ENCODE data around the gene MYH16. TPM values are rescaled to one million over a fixed set of nuclear protein-coding genes. Genes with fewer than 3 reads are reported as not detected.
"Not testable (repeated sequence)": the region's sequence is repeated elsewhere in the genome, so short reads cannot be mapped to it uniquely, and the experiment has no call there.

MYH16 gene
- total and polyA plus RNA-seq, 10 of the 15 experiments (the other 5 are each of a cell fraction or from before 2014, with no cell fraction given), result 0.03 to 0.33 (median 0.04) TPM; not detected in 3

DNA sequence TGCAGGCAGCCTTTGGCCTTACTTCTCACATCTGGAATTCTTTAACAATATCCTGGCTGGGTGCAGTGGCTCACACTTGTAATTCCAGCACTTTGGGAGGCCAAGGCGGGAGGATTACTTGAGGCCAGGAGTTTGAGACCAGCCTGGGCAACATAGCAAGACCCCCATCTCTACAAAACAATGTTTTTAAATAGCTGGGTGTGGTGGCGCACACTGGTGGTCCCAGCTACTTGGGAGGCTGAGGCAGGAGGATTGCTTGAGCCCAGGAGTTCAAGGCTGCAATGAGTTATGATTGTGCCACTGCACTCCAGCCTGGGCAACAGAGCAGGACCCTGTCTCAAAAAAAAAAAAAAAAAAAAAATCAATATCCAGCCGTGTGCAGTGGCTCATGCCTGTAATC, 17.5 kb downstream of the MYH16 start:
- CTCF ChIA-PET; H3K4me2 ChIP-seq (ENCODE audit: control insufficient read depth, insufficient read depth); FAIRE-seq; intact Hi-C loops (cut with micrococcal nuclease; ENCODE audit: unreplicated experiment); H2AFZ ChIP-seq (ENCODE audit: control insufficient read depth, low read depth, low read length); BruUV-seq (replicated peaks); H3K9ac ChIP-seq (ENCODE audit: control insufficient read depth, insufficient read depth, low read length); H3K4me1 ChIP-seq (ENCODE audit: control insufficient read depth, insufficient read depth, low read length); H3K27me3 ChIP-seq (replicated peaks in 1 of 2; ENCODE audit: control insufficient read depth in 2 of 2, insufficient read depth in 2 of 2, low read length in 1 of 2); in situ Hi-C loops (cut with MboI); H4K20me1 ChIP-seq (ENCODE audit: control insufficient read depth, insufficient read depth); H3K36me3 ChIP-seq (ENCODE audit: control insufficient read depth in 2 of 2, insufficient read depth in 2 of 2, low read length in 1 of 2); RAD21 ChIA-PET (ENCODE audit: unreplicated experiment); H3K79me2 ChIP-seq (ENCODE audit: control insufficient read depth, insufficient read depth, low read length); DNase-seq (ENCODE audit: low read depth, low spot score); H3K4me3 ChIP-seq; ATAC-seq; H3K27ac ChIP-seq (ENCODE audit: control insufficient read depth, insufficient read depth); H3K9me3 ChIP-seq (replicated peaks; ENCODE audit: control insufficient read depth, insufficient read depth, low read length): not testable (repeated sequence)
- POLR2A ChIA-PET, result interaction anchor here (0.7 kb wide), 1 partner anchor 899 kb away, joined by 5 read pairs; no protein-coding TSS in a partner anchor
- SMC1A ChIA-PET (ENCODE audit: uncharacterized antibody, unreplicated experiment), result interaction anchor here (0.6 kb wide), 1 partner anchor 341 kb away, joined by 3 read pairs; no protein-coding TSS in a partner anchor
- WGBS (ENCODE audit: insufficient coverage, insufficient replicate concordance, low lambda C conversion rate, missing lambda C conversion rate), result 53% methylated on average over 3 of the region's 3 CpGs

DNA sequence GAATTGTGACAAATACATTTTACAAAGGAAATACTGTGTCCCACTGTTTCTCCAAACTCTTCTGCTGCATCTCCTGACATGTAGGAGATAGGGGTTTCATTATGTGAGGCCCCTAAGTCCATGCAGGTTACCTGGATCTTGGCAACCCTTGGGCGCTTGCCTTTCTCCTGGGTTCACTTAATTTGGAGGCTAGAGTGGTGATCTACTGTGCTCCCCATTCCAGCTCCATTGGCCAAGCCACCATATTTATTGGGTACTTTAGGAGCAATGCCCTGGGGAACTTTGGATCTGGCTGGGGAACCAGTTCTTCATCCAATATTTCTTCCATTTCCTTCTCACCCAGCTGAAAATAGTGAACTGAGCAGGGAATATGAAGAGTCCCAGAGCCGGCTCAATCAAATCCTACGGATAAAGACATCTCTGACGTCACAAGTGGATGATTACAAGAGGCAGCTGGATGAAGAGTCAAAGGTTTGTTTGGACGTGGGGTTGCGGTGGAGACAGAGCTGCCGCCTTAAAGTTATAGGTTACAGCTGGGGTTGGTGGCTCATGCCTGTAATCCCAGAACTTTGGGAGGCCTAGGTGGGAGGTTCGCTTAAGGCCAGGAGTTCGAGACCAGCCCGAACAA, 18.5 kb downstream of the MYH16 start:
- Histone ChIP-seq H3K4me1 (ENCODE audit: control insufficient read depth, insufficient read depth, low read length) (no peaks in the 10 kb centered on the region), H3K4me2 (ENCODE audit: control insufficient read depth, insufficient read depth) (no peak overlapping the region), H3K27me3 (replicated peaks in 1 of 2; ENCODE audit: control insufficient read depth in 2 of 2, insufficient read depth in 2 of 2, low read length in 1 of 2) (no peaks in the 10 kb centered on the region), H3K4me3 (no peak overlapping the region), H3K9me3 (replicated peaks; ENCODE audit: control insufficient read depth, insufficient read depth, low read length) (no peaks in the 10 kb centered on the region), H3K27ac (ENCODE audit: control insufficient read depth, insufficient read depth) (no peak overlapping the region), H3K36me3 (ENCODE audit: control insufficient read depth in 2 of 2, insufficient read depth in 2 of 2, low read length in 1 of 2) (no peaks in the 10 kb centered on the region), H4K20me1 (ENCODE audit: control insufficient read depth, insufficient read depth) (no peaks in the 10 kb centered on the region), H3K79me2 (ENCODE audit: control insufficient read depth, insufficient read depth, low read length) (no peaks in the 10 kb centered on the region), H2AFZ (ENCODE audit: control insufficient read depth, low read depth, low read length) (no peak overlapping the region), H3K9ac (ENCODE audit: control insufficient read depth, insufficient read depth, low read length) (no peak overlapping the region)
- SMC1A ChIA-PET (ENCODE audit: uncharacterized antibody, unreplicated experiment), result interaction anchor here (0.6 kb wide), 1 partner anchor 20 kb away, joined by 4 read pairs; no protein-coding TSS in a partner anchor
- no peak for DNase-seq (ENCODE audit: low read depth, low spot score)
- CTCF ChIA-PET, result no interaction called here
- no peak for FAIRE-seq
- POLR2A ChIA-PET, result interaction anchor here (0.5 to 0.7 kb wide), 2 partner anchors 131 to 900 kb away, joined by 3 to 5 read pairs; no protein-coding TSS in a partner anchor
- in situ Hi-C loops (cut with MboI) (no loop called here), intact Hi-C loops (cut with micrococcal nuclease; ENCODE audit: unreplicated experiment) (no loop called here)
- WGBS (ENCODE audit: insufficient coverage, insufficient replicate concordance, low lambda C conversion rate, missing lambda C conversion rate), result 64% methylated on average over 10 of the region's 10 CpGs
- BruUV-seq (replicated peaks), result no TSS peak
- RAD21 ChIA-PET (ENCODE audit: unreplicated experiment), result no interaction called here
- ATAC-seq, result no peak
- TF ChIP-seq, protein P1, sequence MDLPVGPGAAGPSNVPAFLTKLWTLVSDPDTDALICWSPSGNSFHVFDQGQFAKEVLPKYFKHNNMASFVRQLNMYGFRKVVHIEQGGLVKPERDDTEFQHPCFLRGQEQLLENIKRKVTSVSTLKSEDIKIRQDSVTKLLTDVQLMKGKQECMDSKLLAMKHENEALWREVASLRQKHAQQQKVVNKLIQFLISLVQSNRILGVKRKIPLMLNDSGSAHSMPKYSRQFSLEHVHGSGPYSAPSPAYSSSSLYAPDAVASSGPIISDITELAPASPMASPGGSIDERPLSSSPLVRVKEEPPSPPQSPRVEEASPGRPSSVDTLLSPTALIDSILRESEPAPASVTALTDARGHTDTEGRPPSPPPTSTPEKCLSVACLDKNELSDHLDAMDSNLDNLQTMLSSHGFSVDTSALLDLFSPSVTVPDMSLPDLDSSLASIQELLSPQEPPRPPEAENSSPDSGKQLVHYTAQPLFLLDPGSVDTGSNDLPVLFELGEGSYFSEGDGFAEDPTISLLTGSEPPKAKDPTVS (IDR thresholded peaks at IDR 0.05; ENCODE audit: low read depth, low read length), result no peak
- TF ChIP-seq ZSCAN29 (IDR thresholded peaks at IDR 0.05), result no peak
- no peak for TF ChIP-seq HDGF (IDR thresholded peaks at IDR 0.05)
- TF ChIP-seq JUNB (IDR thresholded peaks at IDR 0.05), result no peak
- TF ChIP-seq BRCA1 (IDR thresholded peaks at IDR 0.05; ENCODE audit: low read depth, low read length), result no peak
- no peak for TF ChIP-seq SREBF2 (IDR thresholded peaks at IDR 0.05; ENCODE audit: low read length)
- TF ChIP-seq, protein P2, sequence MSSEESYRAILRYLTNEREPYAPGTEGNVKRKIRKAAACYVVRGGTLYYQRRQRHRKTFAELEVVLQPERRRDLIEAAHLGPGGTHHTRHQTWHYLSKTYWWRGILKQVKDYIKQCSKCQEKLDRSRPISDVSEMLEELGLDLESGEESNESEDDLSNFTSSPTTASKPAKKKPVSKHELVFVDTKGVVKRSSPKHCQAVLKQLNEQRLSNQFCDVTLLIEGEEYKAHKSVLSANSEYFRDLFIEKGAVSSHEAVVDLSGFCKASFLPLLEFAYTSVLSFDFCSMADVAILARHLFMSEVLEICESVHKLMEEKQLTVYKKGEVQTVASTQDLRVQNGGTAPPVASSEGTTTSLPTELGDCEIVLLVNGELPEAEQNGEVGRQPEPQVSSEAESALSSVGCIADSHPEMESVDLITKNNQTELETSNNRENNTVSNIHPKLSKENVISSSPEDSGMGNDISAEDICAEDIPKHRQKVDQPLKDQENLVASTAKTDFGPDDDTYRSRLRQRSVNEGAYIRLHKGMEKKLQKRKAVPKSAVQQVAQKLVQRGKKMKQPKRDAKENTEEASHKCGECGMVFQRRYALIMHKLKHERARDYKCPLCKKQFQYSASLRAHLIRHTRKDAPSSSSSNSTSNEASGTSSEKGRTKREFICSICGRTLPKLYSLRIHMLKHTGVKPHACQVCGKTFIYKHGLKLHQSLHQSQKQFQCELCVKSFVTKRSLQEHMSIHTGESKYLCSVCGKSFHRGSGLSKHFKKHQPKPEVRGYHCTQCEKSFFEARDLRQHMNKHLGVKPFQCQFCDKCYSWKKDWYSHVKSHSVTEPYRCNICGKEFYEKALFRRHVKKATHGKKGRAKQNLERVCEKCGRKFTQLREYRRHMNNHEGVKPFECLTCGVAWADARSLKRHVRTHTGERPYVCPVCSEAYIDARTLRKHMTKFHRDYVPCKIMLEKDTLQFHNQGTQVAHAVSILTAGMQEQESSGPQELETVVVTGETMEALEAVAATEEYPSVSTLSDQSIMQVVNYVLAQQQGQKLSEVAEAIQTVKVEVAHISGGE (CRISPR knock-in tag; IDR thresholded peaks at IDR 0.05), result no peak
- TF ChIP-seq NR2C1 (IDR thresholded peaks at IDR 0.05), result no peak
- no peak for TF ChIP-seq RB1 (IDR thresholded peaks at IDR 0.05; ENCODE audit: borderline replicate concordance)
- no peak for TF ChIP-seq HCFC1 (IDR thresholded peaks at IDR 0.05; ENCODE audit: low read length)
- TF ChIP-seq NFYB (IDR thresholded peaks at IDR 0.05; ENCODE audit: insufficient read depth, low read depth, low read length), result no peak
- TF ChIP-seq CHD1 (IDR thresholded peaks at IDR 0.05; ENCODE audit: low read depth, low read length), result no peak
